ENCODE data around the gene SMC1B. TPM values are rescaled to one million over a fixed set of nuclear protein-coding genes. Genes with fewer than 3 reads are reported as not detected.
A peak's percentile ranks its signal among the peaks of the same experiment; 100 is the strongest.

Gene SMC1B
- total and polyA plus RNA-seq, 9 of the 15 experiments (the other 6 are each of a cell fraction or from before 2014, with no cell fraction given), result 0.03 TPM; not detected in 8

- TF ChIP-seq ZBTB40 (IDR thresholded peaks at IDR 0.05) (peak; percentile 85), ZBTB40 (CRISPR knock-in tag; IDR thresholded peaks at IDR 0.05) (no peak), PTBP1 (IDR thresholded peaks at IDR 0.05; ENCODE audit: low read depth, low read length) (no peak), ZBTB17 (CRISPR knock-in tag; IDR thresholded peaks at IDR 0.05) (no peak), ZNF695 (CRISPR knock-in tag; IDR thresholded peaks at IDR 0.05) (no peak), TAF9B (IDR thresholded peaks at IDR 0.05; ENCODE audit: partially characterized antibody) (peak; percentile 14), ZNF41 (CRISPR knock-in tag; conservative IDR thresholded peaks at IDR 0.05) (no peak), POLR3A (IDR thresholded peaks at IDR 0.05; ENCODE audit: borderline replicate concordance, extremely low read depth, insufficient read depth, insufficient read length) (no peak), IFI16 (CRISPR knock-in tag; IDR thresholded peaks at IDR 0.05) (no peak), EP400 (IDR thresholded peaks at IDR 0.05) (peak; percentile 51; the same call in 1 of the 2 replicates), CCNT2 (IDR thresholded peaks at IDR 0.05; ENCODE audit: borderline replicate concordance, extremely low read depth, insufficient read length, low read depth, low read length) (peak; percentile 73)
- TF ChIP-seq, protein P1, sequence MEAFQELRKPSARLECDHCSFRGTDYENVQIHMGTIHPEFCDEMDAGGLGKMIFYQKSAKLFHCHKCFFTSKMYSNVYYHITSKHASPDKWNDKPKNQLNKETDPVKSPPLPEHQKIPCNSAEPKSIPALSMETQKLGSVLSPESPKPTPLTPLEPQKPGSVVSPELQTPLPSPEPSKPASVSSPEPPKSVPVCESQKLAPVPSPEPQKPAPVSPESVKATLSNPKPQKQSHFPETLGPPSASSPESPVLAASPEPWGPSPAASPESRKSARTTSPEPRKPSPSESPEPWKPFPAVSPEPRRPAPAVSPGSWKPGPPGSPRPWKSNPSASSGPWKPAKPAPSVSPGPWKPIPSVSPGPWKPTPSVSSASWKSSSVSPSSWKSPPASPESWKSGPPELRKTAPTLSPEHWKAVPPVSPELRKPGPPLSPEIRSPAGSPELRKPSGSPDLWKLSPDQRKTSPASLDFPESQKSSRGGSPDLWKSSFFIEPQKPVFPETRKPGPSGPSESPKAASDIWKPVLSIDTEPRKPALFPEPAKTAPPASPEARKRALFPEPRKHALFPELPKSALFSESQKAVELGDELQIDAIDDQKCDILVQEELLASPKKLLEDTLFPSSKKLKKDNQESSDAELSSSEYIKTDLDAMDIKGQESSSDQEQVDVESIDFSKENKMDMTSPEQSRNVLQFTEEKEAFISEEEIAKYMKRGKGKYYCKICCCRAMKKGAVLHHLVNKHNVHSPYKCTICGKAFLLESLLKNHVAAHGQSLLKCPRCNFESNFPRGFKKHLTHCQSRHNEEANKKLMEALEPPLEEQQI (IDR thresholded peaks at IDR 0.05), result no peak
- TF ChIP-seq, protein P2, sequence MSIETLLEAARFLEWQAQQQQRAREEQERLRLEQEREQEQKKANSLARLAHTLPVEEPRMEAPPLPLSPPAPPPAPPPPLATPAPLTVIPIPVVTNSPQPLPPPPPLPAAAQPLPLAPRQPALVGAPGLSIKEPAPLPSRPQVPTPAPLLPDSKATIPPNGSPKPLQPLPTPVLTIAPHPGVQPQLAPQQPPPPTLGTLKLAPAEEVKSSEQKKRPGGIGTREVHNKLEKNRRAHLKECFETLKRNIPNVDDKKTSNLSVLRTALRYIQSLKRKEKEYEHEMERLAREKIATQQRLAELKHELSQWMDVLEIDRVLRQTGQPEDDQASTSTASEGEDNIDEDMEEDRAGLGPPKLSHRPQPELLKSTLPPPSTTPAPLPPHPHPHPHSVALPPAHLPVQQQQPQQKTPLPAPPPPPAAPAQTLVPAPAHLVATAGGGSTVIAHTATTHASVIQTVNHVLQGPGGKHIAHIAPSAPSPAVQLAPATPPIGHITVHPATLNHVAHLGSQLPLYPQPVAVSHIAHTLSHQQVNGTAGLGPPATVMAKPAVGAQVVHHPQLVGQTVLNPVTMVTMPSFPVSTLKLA (conservative IDR thresholded peaks at IDR 0.05), result peak in 1 of 2 experiments; percentile 74; a peak in 2 of 4 replicates
These were observed 103.8 kb downstream of the SMC1B start, which contains the start of gene FAM118A (continued) for GRCh38 chr22:45309422-45310227.

Data from K562 (cell line).